HG03521 (cell line): ENCODE measurements around the gene CGGBP1.
A peak's percentile ranks its signal among the peaks of the same experiment; 100 is the strongest.

Experiments
- ATAC-seq: cut with Tn5 transposase; IDR thresholded peaks from one replicate; pipeline ENCODE4 v1.9.1; 2021; ENCODE audit warnings: mild to moderate bottlenecking, moderate library complexity; ENCODE audit not compliant: unreplicated experiment

CGGBP1 gene, protein sequence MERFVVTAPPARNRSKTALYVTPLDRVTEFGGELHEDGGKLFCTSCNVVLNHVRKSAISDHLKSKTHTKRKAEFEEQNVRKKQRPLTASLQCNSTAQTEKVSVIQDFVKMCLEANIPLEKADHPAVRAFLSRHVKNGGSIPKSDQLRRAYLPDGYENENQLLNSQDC

DNA sequence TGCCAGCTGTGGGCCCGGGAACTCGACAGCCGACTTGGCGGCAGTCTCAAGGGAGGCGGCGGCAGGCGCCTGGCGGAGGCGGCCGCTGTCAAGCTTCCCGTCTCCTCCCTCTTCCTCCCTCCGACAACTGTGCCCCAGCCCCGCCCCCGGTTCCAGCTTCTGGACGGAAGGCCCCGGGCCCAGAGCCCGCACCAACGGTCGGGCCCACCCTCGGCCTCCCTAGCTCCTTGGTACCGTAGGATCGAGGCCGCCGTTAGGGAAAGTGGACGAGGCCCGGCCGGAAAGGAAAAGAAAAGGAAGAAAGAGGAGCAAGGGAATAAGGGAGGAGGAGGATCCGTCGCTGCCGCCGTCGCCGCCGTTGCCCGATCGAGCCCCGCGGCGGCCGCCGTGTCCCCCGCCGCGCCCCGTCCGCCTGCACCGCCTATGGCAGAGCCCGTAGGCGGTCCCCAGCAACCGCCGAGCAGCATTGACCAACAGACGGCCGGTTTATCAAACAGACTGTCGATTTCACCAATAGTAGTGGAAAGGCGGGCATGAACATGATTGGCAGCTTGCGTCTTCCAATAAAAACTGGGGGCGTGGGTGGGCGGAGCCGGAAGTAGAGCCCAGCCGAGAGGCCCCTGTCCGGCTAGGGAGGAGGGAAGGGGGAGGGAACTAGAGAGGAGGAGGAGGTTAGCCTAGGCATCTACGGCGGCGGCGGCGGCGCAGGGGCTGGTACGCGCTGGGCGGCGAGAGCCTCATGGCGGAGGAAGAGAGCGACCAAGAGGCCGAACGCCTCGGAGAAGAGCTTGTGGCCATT lies at the start of gene CGGBP1, which contains the start of gene ZNF654:
Gene CGGBP1, minus strand, starts transcription at position 425 of the 799 bp plus-strand sequence. CDS start 3,029 bp downstream, outside the sequence.
Gene ZNF654, plus strand, starts transcription at position 675 of the 799 bp plus-strand sequence. Its CDS starts 65 bp downstream, at position 740.
- ATAC-seq: peak; percentile 91

DNA sequence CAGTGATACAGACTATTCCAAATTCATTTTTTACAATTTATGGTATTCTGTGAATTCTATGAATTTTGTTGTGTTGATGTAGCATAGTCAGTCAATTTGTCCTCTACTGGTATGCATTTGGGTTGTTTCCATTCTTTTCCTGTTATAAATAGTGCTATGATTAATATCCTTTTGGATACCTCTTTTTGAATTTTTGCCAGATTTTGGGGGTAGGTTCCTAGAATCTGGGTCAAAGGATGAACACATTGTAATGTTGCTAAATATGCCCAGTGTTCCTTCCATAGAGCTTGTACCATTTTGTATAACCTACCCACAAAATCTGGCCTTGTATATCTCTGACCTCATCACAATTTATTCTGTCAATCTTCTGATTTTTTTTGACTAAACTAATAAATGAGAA lies 46.5 kb upstream of the CGGBP1 start:
- ATAC-seq: no peak

DNA sequence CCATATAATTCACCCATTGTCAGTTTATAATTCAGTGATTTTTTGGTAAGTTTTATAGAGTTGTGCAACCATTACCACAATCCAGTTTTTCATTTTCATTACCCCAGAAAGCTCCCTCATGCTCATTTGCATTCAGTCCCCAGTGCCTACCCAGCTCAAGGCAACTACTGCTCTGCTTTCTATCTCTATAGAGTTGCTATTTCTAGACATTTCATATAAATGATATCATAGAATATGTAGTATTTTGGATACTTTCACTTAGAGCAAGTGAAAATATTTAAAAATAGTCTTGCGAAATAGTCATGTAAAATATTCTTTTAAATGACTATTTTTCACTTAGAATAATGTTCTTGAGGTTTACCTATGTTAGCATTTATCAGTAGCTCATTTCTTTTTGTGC lies 42.3 kb upstream of the CGGBP1 start:
- ATAC-seq: peak; percentile 53

DNA sequence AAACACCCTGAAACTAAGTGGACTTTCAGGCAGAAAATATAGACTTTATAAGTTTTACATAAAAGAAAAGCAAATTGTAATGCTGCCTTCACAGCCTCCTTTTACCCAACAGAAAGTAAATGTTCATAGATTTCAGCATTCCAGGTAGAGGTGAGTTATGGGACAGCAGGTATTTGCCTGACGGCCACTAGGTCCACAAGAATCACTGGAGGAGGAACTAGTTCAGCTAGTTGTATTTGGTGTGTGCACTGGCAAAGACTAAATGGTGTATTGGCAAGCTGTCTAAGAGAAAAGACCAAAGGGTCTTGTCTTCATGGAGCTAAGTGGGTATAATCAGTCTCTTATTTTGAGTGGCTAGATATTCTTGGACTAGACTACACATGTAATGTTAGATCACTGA lies 34.5 kb upstream of the CGGBP1 start:
- ATAC-seq: no peak

DNA sequence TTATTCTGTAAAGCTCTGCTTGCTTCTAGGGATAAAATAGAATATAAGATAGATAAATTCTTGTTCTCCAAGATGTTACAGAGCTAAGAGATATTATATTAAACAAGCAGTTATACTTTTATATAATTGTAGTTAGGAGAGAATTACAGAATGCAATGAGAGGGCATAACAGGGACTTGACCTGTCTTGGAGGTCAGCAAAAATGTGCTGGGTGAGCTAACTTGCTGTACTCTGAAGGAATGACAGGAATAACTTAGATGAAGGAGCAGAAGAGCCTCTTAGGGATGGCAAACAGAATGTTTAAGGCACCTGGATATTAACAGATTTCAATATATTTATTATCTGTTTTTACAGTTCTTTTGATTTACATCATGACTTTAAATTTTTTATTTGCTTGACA lies 33.5 kb upstream of the CGGBP1 start:
- ATAC-seq: no peak

DNA sequence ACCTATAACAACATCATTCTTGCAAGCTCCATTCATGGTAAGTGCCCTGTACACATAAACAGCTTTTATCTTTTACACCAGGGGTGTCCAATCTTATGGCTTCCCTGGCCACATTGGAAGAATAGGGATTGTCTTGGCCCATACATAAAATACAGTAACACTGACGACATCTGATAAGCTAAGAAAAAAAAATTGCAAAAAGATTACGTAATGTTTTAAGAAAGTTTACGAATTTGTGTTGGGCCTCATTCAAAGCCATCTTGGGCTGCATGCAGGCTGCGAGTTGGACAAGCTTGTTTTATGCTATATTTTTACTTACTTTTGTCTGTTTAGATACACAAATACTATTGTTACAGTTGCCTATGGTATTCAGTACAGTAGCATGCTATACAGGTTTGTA lies 31.9 kb upstream of the CGGBP1 start:
- ATAC-seq: no peak

DNA sequence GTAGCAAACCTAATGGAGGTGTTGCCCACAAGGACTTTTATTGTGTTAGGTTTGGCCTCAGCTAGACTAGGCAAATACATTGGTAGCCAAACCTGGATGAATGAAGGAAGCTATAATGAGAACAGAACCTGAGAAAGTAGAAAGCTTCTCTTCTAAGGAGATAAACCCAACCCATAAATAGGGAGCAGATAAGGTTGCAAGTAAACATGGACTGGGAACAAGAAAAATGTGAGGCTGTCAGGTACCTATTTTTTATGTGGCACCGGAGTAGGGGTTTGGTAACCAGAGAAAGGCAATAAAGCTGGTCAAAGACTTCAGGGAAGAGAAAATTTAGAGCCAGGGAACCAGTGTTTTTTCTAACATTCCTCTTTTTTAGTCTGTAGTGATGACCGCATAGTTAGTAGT lies 25.3 kb upstream of the CGGBP1 start:
- ATAC-seq: no peak

DNA sequence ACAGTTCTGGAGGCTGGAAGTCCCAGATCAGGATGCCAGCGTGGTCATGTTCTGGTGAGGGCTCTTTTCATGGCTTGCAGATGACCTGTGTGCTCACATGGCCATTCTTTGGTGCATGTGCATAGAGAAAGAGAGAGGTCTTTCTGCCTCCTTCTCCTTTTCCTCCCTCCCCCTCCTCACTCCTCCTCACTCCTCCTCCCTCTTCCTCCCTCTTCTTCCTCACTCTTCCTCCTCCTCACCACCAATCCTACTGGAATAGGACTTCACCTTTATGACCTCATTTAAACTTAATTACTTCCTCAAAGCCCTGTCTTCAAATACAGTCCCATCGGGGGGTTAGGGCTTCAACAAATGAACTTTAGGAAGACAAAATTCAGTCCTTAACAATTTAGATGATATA lies 24.0 kb upstream of the CGGBP1 start:
- no peak for ATAC-seq

DNA sequence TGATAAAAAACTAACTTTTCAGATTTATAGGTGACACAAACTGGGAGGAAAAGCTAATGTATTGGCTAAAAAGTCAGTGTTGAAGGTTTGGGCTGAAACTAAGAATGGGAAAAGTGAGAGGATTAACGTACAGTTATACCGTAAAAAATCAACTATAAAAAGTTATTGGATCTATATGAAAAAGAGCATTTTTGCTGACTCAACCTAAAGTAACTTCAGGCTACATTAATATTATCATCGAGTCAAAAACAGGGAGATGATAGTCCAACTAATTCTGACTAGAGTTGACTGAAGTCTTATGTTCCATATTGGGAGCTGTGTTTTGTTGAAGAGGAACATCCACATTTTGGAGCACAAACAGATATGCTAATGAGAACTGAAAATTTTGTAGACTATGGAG lies 20.1 kb upstream of the CGGBP1 start:
- ATAC-seq: no peak

DNA sequence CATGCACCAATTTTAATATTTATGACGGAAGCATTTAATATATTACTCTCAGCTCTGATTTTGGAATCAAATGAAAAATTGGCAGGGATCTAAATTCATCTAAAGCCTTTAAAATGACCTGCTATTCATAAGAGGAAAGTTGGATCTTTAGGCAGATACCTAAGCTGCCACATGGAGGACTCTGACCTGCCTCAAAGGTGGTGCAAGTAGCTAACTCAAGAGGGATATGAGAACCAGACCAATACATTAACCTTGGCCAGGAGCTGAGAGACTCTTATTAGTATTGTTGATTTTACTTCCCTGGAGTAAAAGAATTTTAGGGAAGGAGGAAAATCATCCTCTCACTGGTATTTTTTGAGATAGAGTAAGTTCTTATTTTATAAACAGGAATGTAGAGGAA lies 17.9 kb upstream of the CGGBP1 start:
- ATAC-seq: no peak

DNA sequence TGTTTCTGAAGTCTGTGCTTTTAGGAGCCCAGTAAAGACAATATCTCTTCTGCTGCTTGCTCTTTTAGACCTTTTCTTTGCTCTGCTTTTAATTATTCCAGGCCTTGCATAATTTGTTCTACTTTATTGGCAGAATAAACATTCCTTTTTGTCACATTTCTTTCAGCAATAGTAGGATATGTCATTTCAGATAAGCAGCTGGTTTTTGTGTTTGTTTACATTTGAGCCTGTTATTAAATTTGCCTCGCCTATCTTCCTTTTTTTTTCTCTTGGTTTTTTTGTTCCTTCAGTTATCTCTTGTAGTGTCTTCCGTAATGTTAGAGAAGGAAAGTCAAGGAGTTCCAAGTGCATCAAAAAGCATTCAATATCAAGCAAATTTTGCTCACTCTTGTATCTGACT lies 16.7 kb upstream of the CGGBP1 start:
- no peak for ATAC-seq

DNA sequence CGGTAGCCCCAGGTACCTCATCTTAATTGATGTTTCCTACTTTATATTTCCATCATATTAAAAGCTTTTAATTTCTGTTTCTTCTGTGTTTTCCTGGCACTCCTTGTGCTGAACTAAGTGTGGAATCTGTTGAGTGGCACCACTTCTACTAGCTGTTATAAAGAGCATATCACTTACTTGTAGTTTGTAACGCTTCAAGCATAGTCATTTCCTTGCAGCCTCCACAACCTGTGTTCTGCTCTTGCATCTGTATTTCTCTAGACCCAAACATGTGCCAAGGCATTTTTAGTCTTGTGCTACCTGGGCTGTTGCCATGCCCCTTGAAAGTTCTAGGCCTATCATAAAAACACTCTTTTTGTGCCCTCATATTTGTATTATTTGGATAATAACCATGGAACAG lies 16.3 kb upstream of the CGGBP1 start:
- no peak for ATAC-seq

DNA sequence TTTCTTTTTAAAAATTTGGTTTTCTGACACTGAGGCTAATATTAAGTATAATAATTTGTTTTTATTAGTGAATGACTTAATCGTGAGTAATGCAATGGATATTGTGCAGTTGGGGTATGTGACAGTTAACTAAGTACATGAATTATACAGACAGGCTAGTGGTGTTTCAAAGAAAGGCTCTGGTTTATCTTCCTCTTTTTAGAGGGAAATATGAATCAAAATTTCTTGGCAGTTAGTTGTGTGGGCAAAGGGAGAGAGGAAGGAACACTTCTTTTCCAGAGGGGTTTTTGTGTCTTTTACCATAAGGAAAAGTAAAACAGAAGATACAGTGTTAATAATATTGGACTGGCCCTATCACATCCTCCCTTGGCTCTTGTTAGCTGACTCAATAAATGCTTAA lies 2.9 kb upstream of the CGGBP1 start:
- no peak for ATAC-seq

DNA sequence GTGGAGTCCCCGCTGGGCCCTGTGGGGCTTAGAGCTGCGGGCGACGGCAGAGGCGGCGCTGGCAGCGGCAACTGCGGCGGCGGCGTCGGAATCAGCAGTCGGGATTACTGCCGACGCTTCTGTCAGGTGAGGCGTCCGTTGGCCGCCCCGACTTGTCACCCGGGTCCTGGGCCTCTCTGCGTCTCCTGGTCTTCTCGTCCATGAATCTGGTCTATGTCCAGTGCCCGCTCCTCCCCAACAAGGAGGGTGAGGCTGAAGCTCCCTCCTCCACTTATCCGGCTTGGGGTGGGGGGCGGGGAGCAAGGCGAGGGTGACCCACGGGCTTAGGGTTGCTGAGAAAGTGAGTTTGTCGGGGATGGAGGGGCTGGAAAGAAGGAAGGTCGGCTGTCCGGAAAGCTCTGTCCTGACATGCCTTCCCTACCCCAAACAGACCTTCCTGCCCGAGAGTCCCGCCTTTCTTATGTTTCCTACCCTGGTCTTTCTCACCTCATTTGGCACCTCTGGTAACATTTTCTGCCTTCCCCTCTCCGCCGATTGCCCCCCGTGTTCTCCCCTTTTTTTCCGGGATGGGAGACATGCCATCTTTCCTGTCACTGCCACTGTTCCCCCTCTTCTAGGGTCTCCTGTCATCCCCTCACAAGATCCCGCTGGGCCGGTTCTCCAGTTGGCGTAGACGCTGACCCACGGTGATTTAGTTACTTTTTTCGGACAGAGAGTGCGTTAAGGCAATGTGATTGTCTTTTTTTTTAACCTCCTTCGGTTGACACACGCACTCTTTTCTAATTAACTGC lies 770 bp upstream of the CGGBP1 start:
- no peak for ATAC-seq

DNA sequence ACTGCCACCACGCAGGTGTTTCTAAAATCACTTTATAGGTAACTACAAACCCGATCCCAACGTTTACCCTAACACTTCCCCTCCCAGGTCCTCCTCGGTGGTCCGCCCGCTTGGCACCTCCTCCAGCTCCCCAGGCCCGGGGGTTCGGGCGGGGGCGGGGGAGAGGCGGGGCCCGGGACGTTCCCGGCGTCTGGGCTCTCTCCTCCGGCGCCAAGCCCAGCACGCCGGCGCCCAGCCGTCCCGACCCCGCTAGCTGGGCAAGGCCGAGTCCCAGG lies 562 bp downstream of the CGGBP1 start:
- ATAC-seq: no peak

DNA sequence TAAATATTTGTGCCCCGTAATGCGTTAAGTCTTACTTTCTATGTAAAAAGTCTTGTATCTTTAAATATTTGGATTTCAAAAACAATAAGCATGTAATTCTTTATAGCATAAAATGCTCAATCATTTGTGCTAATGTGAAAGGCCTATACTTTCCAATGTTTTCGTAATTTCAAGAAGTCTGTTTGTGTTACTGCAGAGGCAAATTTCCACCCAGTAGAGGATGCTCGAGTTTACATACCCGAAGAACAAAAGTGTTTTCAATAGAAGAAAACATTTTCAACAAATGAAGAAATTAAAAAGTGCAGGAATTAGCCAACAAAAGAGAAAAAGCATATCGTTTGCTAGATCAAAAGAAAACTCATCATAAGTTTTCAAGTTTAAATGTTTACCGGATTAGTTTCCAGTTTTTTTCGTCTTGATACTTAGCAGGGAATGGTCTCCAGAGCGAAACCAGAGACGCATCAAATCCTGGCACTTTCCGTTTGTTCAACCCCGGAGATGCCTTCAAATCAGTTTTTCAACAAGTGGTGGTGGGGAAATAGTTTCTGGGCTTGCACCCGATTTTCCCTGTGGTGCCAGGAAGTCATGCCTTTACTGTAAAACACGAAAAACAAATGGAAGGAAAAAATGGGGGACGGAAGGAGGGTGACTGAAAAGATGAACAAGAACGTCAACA lies 1.0 kb downstream of the CGGBP1 start:
- no peak for ATAC-seq

DNA sequence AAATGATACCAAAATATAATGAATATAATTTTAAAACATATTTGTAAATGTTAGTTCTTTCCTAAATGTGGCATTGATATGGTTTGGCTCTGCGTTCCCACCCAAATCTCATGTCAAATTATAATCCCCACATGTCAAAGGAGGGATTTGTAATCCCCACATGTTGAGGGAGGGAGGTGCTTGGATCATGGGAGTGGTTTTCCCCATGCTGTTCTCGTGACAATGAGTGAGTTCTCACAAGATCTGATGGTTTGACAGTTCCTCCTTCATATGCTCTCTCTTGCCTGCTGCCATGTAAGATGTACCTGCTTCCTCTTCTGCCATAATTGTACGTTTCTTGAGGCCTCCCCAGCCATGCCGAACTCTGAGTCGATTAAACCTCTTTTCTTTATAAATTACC lies 12.0 kb downstream of the CGGBP1 start:
- ATAC-seq: no peak

DNA sequence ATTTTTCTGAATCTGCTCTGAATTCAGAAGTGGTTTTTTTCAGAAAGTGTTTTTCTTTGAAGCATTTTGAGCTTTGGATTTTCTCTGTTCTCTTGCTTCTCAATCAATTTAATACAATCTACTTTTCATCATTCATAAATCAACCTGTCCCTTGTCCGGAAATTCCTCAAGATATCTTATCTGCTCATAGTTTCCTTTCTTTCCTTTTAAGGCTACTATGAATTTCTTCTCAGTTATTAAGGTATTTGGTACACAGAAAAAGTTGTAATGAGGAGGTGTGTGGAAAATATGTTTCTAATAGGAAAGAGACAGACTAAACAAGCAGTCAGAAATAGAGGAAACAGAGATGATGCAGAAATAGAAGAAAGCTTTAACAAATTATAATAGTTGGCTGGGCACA lies 14.4 kb downstream of the CGGBP1 start:
- no peak for ATAC-seq

DNA sequence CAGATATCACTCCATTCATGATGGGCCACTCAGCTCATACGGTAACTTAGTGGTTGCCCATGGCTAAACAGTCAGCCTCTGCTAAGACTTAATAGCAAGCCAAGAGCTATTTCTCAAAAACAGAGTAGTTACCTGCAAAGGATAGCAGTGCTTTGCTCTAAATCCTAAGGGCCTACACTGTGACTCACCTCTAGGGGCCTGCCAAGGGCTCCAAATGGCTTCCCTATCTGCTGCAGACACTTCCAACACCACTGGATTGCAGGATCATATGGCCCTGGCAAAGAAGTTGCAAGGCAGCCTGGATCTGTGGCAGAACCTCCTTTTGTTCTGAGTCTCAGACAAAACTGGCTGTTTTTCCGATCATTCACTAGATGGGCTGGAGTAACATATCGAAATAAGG lies 17.8 kb downstream of the CGGBP1 start:
- no peak for ATAC-seq

DNA sequence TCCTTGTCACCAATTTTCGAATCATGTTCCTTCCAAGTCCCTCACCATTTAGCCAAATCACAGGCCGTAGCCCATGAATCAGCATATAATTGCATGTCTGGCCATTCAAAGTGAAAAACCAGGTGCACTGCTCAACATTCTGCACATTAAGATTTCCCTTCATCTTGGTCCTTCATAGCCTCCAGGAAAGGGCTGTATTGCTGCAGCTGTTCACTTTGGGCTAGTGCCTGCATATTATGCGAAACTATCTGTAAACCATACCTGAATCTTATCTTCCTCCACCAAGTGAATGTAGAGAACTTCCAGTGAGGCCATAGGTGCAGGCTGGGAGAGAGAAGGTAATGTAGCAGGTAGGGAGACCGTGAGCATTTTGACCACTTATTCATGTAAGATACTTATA lies 18.3 kb downstream of the CGGBP1 start:
- ATAC-seq: no peak

DNA sequence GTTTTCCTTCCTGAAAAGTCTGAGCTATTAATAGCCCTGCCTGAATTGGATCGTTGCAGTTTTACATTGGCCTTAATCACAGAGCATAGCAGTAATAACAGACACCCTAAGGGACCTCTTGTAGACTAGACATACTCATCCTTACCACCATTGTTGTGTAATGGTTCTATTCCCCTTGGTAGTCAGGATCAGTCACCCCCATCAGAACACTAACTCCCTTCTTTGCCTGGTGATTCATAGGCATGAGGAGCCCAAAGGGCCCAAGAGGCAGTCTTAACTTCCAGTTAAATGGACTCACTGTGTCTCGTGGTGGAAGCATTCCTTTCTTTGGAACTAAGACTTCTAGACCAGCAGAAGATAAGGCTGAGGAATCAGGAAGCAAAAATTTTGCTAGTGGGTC lies 20.2 kb downstream of the CGGBP1 start:
- ATAC-seq: no peak

DNA sequence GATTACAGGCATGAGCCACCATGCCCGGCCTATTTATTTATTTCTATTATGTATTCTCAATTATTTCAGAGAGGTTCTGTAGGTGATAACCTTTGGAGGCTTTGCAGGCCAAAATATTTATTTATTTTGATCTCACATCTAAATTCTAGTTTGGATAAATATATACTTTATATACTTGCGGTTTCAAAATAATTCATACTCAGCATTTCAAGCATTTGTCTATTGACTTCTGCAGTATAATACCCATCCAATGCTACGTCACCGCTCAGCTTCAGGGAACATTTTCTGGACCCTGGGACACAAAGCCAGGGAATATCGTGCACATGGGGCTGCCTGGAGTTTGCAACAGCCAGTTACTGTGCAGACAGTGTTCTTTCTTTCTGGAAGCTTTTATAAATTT lies 22.6 kb downstream of the CGGBP1 start:
- no peak for ATAC-seq
